ENCODE measurements around the gene APLP1. TPM values are rescaled to one million over a fixed set of nuclear protein-coding genes. Genes with fewer than 3 reads are reported as not detected.

Gene APLP1
- total and polyA plus RNA-seq, 4 donors = 0.08 to 0.51 (median 0.16) TPM; not detected in 1

- Histone ChIP-seq H3K36me3 (ENCODE audit: control insufficient read depth in 4 of 4, insufficient read depth in 3 of 4, low read depth in 1 of 4, low read length in 3 of 4) (no peaks in the 10 kb centered on the region), H3K27ac (ENCODE audit: low read depth in 1 of 2, low read length in 2 of 2) (no peak overlapping the region), H3K27me3 (ENCODE audit: control insufficient read depth in 4 of 4, insufficient read depth in 4 of 4, low read length in 3 of 4) (peaks cover 0 to 11% (median 10%) of the 10 kb centered on the region in 4 donors), H3K9me3 (ENCODE audit: control insufficient read depth in 4 of 4, low read length in 3 of 4) (peaks cover 0 to 2% (median 0%) of the 10 kb centered on the region in 4 donors), H3K4me3 (ENCODE audit: low read depth in 1 of 3, low read length in 3 of 3) (no peak overlapping the region), H3K9ac (ENCODE audit: low read depth in 1 of 2, low read length in 2 of 2) (no peak overlapping the region), H3K4me1 (ENCODE audit: control insufficient read depth in 4 of 4, insufficient read depth in 4 of 4, low read length in 3 of 4) (peaks cover 0 to 6% (median 5%) of the 10 kb centered on the region in 4 donors)
- DNase-seq (ENCODE audit: low spot score) = no peak
- TF ChIP-seq GABPA (IDR thresholded peaks at IDR 0.05 in 1 of 2, conservative IDR thresholded peaks at IDR 0.05 in 1 of 2) = no peak
- no peak for TF ChIP-seq ATF3 (IDR thresholded peaks at IDR 0.05)
- TF ChIP-seq RXRA (IDR thresholded peaks at IDR 0.05) = no peak
- no peak for TF ChIP-seq JUND (IDR thresholded peaks at IDR 0.05)
- TF ChIP-seq FOXA1 (IDR thresholded peaks at IDR 0.05) = no peak
- TF ChIP-seq FOXA2 (IDR thresholded peaks at IDR 0.05) = no peak
- 10% methylated on average over 42 of the region's 42 CpGs for WGBS
Observed at GRCh38 chr19:35843676-35844481, 24.5 kb upstream of the APLP1 start.

- Histone ChIP-seq H3K27me3 (ENCODE audit: control insufficient read depth in 4 of 4, insufficient read depth in 4 of 4, low read length in 3 of 4) (peaks cover 0 to 11% (median 10%) of the 10 kb centered on the region in 4 donors), H3K36me3 (ENCODE audit: control insufficient read depth in 4 of 4, insufficient read depth in 3 of 4, low read depth in 1 of 4, low read length in 3 of 4) (no peaks in the 10 kb centered on the region), H3K4me1 (ENCODE audit: control insufficient read depth in 4 of 4, insufficient read depth in 4 of 4, low read length in 3 of 4) (peaks cover 0 to 6% (median 5%) of the 10 kb centered on the region in 4 donors), H3K9ac (ENCODE audit: low read depth in 1 of 2, low read length in 2 of 2) (no peak overlapping the region), H3K9me3 (ENCODE audit: control insufficient read depth in 4 of 4, low read length in 3 of 4) (no peaks in the 10 kb centered on the region), H3K27ac (ENCODE audit: low read depth in 1 of 2, low read length in 2 of 2) (no peak overlapping the region), H3K4me3 (ENCODE audit: low read depth in 1 of 3, low read length in 3 of 3) (peak overlapping the region in 1 of 3 donors; percentile 27)
- WGBS = 55% methylated on average over 16 of the region's 16 CpGs
- no peak for TF ChIP-seq HNF4G (IDR thresholded peaks at IDR 0.05)
- no peak for DNase-seq (ENCODE audit: low spot score)
Observed at GRCh38 chr19:35844482-35845214, 23.7 kb upstream of the APLP1 start.

GRCh38 chr19:35845215-35846037 is 22.9 kb upstream of the APLP1 start:
- Histone ChIP-seq H3K36me3 (ENCODE audit: control insufficient read depth in 4 of 4, insufficient read depth in 3 of 4, low read depth in 1 of 4, low read length in 3 of 4) (no peaks in the 10 kb centered on the region), H3K4me3 (ENCODE audit: low read depth in 1 of 3, low read length in 3 of 3) (peak overlapping the region in 2 of 3 donors; percentile 10 to 27), H3K27ac (ENCODE audit: low read depth in 1 of 2, low read length in 2 of 2) (no peak overlapping the region), H3K4me1 (ENCODE audit: control insufficient read depth in 4 of 4, insufficient read depth in 4 of 4, low read length in 3 of 4) (peaks cover 0 to 6% (median 5%) of the 10 kb centered on the region in 4 donors), H3K27me3 (ENCODE audit: control insufficient read depth in 4 of 4, insufficient read depth in 4 of 4, low read length in 3 of 4) (peaks cover 0 to 11% (median 10%) of the 10 kb centered on the region in 4 donors), H3K9ac (ENCODE audit: low read depth in 1 of 2, low read length in 2 of 2) (no peak overlapping the region), H3K9me3 (ENCODE audit: control insufficient read depth in 4 of 4, low read length in 3 of 4) (no peaks in the 10 kb centered on the region)
- no peak for DNase-seq (ENCODE audit: low spot score)
- 5% methylated on average over 63 of the region's 63 CpGs for WGBS
- TF ChIP-seq HNF4G (IDR thresholded peaks at IDR 0.05) = no peak
- TF ChIP-seq CTCF (IDR thresholded peaks at IDR 0.05; ENCODE audit: low read depth, low read length, missing input control) = no peak
- TF ChIP-seq HNF4A (conservative IDR thresholded peaks at IDR 0.05) = no peak
- TF ChIP-seq SP1 (IDR thresholded peaks at IDR 0.05) = no peak
- TF ChIP-seq JUND (IDR thresholded peaks at IDR 0.05) = no peak
- TF ChIP-seq MAX (IDR thresholded peaks at IDR 0.05) = no peak
- TF ChIP-seq ZBTB33 (IDR thresholded peaks at IDR 0.05) = no peak
- TF ChIP-seq RAD21 (IDR thresholded peaks at IDR 0.05) = no peak
- TF ChIP-seq EGR1 (IDR thresholded peaks at IDR 0.05; ENCODE audit: low read depth in 2 of 2) = no peak
- no peak for TF ChIP-seq ATF3 (IDR thresholded peaks at IDR 0.05)
- TF ChIP-seq RXRA (IDR thresholded peaks at IDR 0.05) = no peak
- no peak for TF ChIP-seq NR2F2 (IDR thresholded peaks at IDR 0.05)

All from liver (tissue), 9 donors.